NCI-H2227 (cell line): ENCODE data around the gene PCDHGB5.

Experiments
- DNase-seq: peaks from one replicate; lab custom pipeline; 2025; ENCODE audit not compliant: unreplicated experiment; lab: John Stamatoyannopoulos, UW

Gene PCDHGB5

DNA sequence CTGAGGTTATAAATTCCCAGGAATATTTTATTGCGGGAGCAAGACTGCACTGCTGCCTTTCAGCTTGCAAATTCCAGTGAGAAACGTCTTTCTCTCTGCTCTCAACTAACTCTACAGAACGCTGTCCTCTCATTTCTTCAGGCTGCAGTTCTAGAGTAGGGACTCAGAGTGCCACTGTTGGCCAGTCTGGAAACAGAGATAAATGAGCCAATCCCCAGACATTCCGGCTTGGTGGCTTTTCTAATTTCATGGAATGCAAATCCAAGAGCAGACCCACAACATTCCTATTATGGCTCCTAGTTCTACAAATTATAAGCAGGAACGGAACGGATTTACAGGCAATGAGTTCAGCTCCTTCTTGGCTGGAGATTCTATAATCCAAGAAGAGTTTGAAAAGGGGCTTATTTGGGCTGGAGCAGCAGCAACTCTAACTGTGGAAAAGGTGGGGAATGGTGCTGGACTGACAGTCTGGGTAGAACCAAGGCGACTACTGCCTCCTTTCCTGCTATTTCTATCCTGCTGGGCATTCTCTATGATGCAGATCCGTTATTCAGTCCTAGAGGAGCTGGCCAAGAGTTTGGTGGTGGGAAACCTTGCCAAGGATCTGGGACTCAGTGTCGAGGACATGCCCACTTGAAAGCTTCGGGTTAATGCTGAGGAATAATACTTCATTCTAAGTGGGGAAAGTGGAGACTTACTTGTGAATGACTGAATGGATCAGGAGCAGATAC lies 41.8 kb downstream of the PCDHGB5 start:
- DNase-seq: no peak

- DNase-seq: no peak
Measured at GRCh38 chr5:141440341-141440740, 42.6 kb downstream of the PCDHGB5 start.

GRCh38 chr5:141441571-141442170 lies 43.9 kb downstream of the PCDHGB5 start:
- no peak for DNase-seq
